Measurements from ENCODE around the gene PCDHGB5. TPM values are rescaled to one million over a fixed set of nuclear protein-coding genes. Genes with fewer than 3 reads are reported as not detected.

Gene PCDHGB5
- total and polyA plus RNA-seq, 2 of the 13 experiments (the other 11 are each of a cell fraction or from before 2014, with no cell fraction given): 0.08 to 0.44 TPM

- no peak for TF ChIP-seq CREB1 (IDR thresholded peaks at IDR 0.05)
- no peak for TF ChIP-seq CREB1 (CRISPR knock-in tag; IDR thresholded peaks at IDR 0.05)
- no peak for TF ChIP-seq LBX2 (CRISPR knock-in tag; IDR thresholded peaks at IDR 0.05; ENCODE audit: borderline replicate concordance)
These were observed 39.5 kb downstream of the PCDHGB5 start (continued) for GRCh38 chr5:141437221-141437620.

GRCh38 chr5:141439411-141440141 lies 41.8 kb downstream of the PCDHGB5 start:
- DNase-seq (ENCODE audit: low spot score): no peak
- Histone ChIP-seq H3K27ac (ENCODE audit: extremely low read length, insufficient read depth, low read length) (no peak overlapping the region), H3K36me3 (replicated peaks in 1 of 2; ENCODE audit: control insufficient read depth in 1 of 2, insufficient read depth in 2 of 2, low read length in 2 of 2) (no peaks in the 10 kb centered on the region), H3K4me3 (replicated peaks in 1 of 3; ENCODE audit: insufficient read depth in 1 of 3, low read depth in 2 of 3, low read length in 3 of 3) (no peak overlapping the region), H3K9me3 (ENCODE audit: low read length) (no peaks in the 10 kb centered on the region), H3K79me2 (ENCODE audit: insufficient read depth, low read length) (no peaks in the 10 kb centered on the region), H2AFZ (ENCODE audit: low read length) (no peak overlapping the region), H4K20me1 (ENCODE audit: insufficient read depth, low read length) (no peaks in the 10 kb centered on the region), H3K4me2 (ENCODE audit: low read depth, low read length) (no peak overlapping the region), H3K27me3 (ENCODE audit: control insufficient read depth in 1 of 2, insufficient read depth in 2 of 2, low read length in 2 of 2) (no peaks in the 10 kb centered on the region), H3K4me1 (ENCODE audit: insufficient read depth, low read length) (no peaks in the 10 kb centered on the region), H3K9ac (ENCODE audit: insufficient read depth, low read depth, low read length) (no peak overlapping the region)
- intact Hi-C loops (cut with micrococcal nuclease; ENCODE audit: unreplicated experiment): no loop called here
- FAIRE-seq: no peak
- in situ Hi-C loops (cut with HindIII; ENCODE audit: extremely low pct_ligation_motif_present, low pct_unique_long_range_greater_than_20kb): no loop called here
- ATAC-seq: no peak
- no TSS peak for BruUV-seq (replicated peaks)
- TF ChIP-seq ZNF281 (CRISPR knock-in tag; IDR thresholded peaks at IDR 0.05; ENCODE audit: borderline replicate concordance) (no peak), RBAK (CRISPR knock-in tag; IDR thresholded peaks at IDR 0.05) (no peak), DPF2 (CRISPR knock-in tag; IDR thresholded peaks at IDR 0.05; ENCODE audit: borderline replicate concordance, low read depth) (no peak)
- CTCF ChIA-PET (ENCODE audit: low intra/inter-chr PET ratio, low total read pairs): no interaction called here
- 9% methylated on average over 10 of the region's 10 CpGs for WGBS (ENCODE audit: low lambda C conversion rate)
- POLR2A ChIA-PET: no interaction called here
